Activated CD4-positive, alpha-beta T cell treated with anti-CD3 and anti-CD28 coated beads, Interleukin-2, Interleukin-6, amounts not matched to agents 100 ng/mL and 50 ng/mL, durations not matched to agents 16 hours and 8 hours (primary cell): ENCODE results near the gene SLITRK3.
"Not testable (repeated sequence)": the region's sequence is repeated elsewhere in the genome, so short reads cannot be mapped to it uniquely, and the experiment has no call there.

Experiments
- DNase-seq: peaks from one replicate; pipeline ENCODE4 v3.0.0-alpha.2; 2020

The SLITRK3 gene

GRCh38 chr3:165192610-165193192 is 3.5 kb downstream of the SLITRK3 start:
- no peak for DNase-seq

GRCh38 chr3:165191491-165191890 is 4.7 kb downstream of the SLITRK3 start:
- no peak for DNase-seq

- DNase-seq = no peak
Observed at GRCh38 chr3:165188452-165188851, 7.7 kb downstream of the SLITRK3 start.

- peak; percentile 63 for DNase-seq
Observed at GRCh38 chr3:165185707-165186327, 10.4 kb downstream of the SLITRK3 start.

- DNase-seq = no peak
Observed at GRCh38 chr3:165181556-165181955, 14.6 kb downstream of the SLITRK3 start.

GRCh38 chr3:165170236-165170635 is 25.9 kb downstream of the SLITRK3 start:
- no peak for DNase-seq

GRCh38 chr3:165169368-165169767 is 26.8 kb downstream of the SLITRK3 start:
- no peak for DNase-seq

- no peak for DNase-seq
Observed at GRCh38 chr3:165162883-165163282, 33.3 kb downstream of the SLITRK3 start.

- DNase-seq = no peak
Observed at GRCh38 chr3:165159760-165160421, 36.3 kb downstream of the SLITRK3 start.

GRCh38 chr3:165158011-165158410 is 38.2 kb downstream of the SLITRK3 start:
- DNase-seq = no peak

GRCh38 chr3:165156757-165157420 is 39.3 kb downstream of the SLITRK3 start:
- no peak for DNase-seq

- no peak for DNase-seq
Observed at GRCh38 chr3:165148876-165149441, 47.2 kb downstream of the SLITRK3 start.

GRCh38 chr3:165144271-165144670 is 51.9 kb downstream of the SLITRK3 start:
- DNase-seq = no peak

- DNase-seq = not testable (repeated sequence)
Observed at GRCh38 chr3:165139918-165140317, 56.3 kb downstream of the SLITRK3 start.
